Parathyroid adenoma (tissue), 2 donors: ENCODE results near the gene RNF31.

Source experiments
- H2AFZ ChIP-seq: fragments of 300-600 bp; sonication (generic); one replicate; pipeline ENCODE4 v1.7.0; 2017; ENCODE audit warnings: antibody characterized with exemption, mild to moderate bottlenecking
- H3K27ac ChIP-seq: fragments of 300-600 bp; sonication (generic); one replicate; pipeline ENCODE4 v1.7.0; 2017
- H3K27me3 ChIP-seq: fragments of 300-600 bp; sonication (generic); one replicate; pipeline ENCODE4 v1.7.0; 2017; ENCODE audit warnings: low read length; ENCODE audit not compliant: control insufficient read depth, insufficient read depth
- H3K36me3 ChIP-seq: fragments of 300-600 bp; sonication (generic); one replicate; pipeline ENCODE4 v1.7.0; 2017; ENCODE audit warnings: low read length; ENCODE audit not compliant: control insufficient read depth, insufficient read depth
- H3K4me1 ChIP-seq: fragments of 300-600 bp; sonication (generic); one replicate; pipeline ENCODE4 v1.7.0; 2017; ENCODE audit warnings: control low read depth
- H3K4me2 ChIP-seq: fragments of 300-600 bp; sonication (generic); one replicate; pipeline ENCODE4 v1.7.0; 2017; ENCODE audit warnings: low read length
- H3K4me3 ChIP-seq: fragments of 300-600 bp; sonication (generic); one replicate; pipeline ENCODE4 v1.7.0; 2017; ENCODE audit warnings: low read depth, low read length
- H3K79me2 ChIP-seq: fragments of 300-600 bp; sonication (generic); one replicate; pipeline ENCODE4 v1.7.0; 2017; ENCODE audit warnings: control low read depth
- H3K9ac ChIP-seq: fragments of 300-600 bp; sonication (generic); one replicate; pipeline ENCODE4 v1.7.0; 2017; ENCODE audit warnings: mild to moderate bottlenecking
- H3K9me3 ChIP-seq: fragments of 300-600 bp; sonication (generic); one replicate; pipeline ENCODE4 v1.7.0; 2017; ENCODE audit warnings: low read length; ENCODE audit not compliant: control insufficient read depth
- TF ChIP-seq, protein P1 (sequence below): fragments of 300-600 bp; sonication (generic); IDR thresholded peaks from one replicate; pipeline ENCODE4 v1.7.0; 2017; ENCODE audit warnings: antibody characterized with exemption, mild to moderate bottlenecking
- donor health status: primary hyperparathyroidism.

RNF31 gene

GRCh38 chr14:24176599-24176998 is 29.3 kb downstream of the RNF31 start:
- no peak overlapping the region for H2AFZ ChIP-seq
- H3K4me3 ChIP-seq = no peak overlapping the region
- no peaks in the 10 kb centered on the region for H3K36me3 ChIP-seq
- no peak overlapping the region for H3K4me2 ChIP-seq
- no peaks in the 10 kb centered on the region for H3K27me3 ChIP-seq
- TF ChIP-seq, protein P1, sequence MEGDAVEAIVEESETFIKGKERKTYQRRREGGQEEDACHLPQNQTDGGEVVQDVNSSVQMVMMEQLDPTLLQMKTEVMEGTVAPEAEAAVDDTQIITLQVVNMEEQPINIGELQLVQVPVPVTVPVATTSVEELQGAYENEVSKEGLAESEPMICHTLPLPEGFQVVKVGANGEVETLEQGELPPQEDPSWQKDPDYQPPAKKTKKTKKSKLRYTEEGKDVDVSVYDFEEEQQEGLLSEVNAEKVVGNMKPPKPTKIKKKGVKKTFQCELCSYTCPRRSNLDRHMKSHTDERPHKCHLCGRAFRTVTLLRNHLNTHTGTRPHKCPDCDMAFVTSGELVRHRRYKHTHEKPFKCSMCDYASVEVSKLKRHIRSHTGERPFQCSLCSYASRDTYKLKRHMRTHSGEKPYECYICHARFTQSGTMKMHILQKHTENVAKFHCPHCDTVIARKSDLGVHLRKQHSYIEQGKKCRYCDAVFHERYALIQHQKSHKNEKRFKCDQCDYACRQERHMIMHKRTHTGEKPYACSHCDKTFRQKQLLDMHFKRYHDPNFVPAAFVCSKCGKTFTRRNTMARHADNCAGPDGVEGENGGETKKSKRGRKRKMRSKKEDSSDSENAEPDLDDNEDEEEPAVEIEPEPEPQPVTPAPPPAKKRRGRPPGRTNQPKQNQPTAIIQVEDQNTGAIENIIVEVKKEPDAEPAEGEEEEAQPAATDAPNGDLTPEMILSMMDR = no peak
- no peaks in the 10 kb centered on the region for H3K9me3 ChIP-seq
- H3K27ac ChIP-seq = no peak overlapping the region
- H3K4me1 ChIP-seq = no peaks in the 10 kb centered on the region
- H3K9ac ChIP-seq = no peak overlapping the region
- no peaks in the 10 kb centered on the region for H3K79me2 ChIP-seq

- Histone ChIP-seq H3K4me3 (no peak overlapping the region), H3K9ac (no peak overlapping the region), H3K27me3 (no peaks in the 10 kb centered on the region), H3K27ac (no peak overlapping the region), H3K4me1 (no peaks in the 10 kb centered on the region), H3K36me3 (no peaks in the 10 kb centered on the region), H3K79me2 (no peaks in the 10 kb centered on the region), H2AFZ (no peak overlapping the region), H3K9me3 (no peaks in the 10 kb centered on the region), H3K4me2 (no peak overlapping the region)
- TF ChIP-seq, protein P1 = no peak
Observed at GRCh38 chr14:24177041-24177825, 29.9 kb downstream of the RNF31 start.

DNA sequence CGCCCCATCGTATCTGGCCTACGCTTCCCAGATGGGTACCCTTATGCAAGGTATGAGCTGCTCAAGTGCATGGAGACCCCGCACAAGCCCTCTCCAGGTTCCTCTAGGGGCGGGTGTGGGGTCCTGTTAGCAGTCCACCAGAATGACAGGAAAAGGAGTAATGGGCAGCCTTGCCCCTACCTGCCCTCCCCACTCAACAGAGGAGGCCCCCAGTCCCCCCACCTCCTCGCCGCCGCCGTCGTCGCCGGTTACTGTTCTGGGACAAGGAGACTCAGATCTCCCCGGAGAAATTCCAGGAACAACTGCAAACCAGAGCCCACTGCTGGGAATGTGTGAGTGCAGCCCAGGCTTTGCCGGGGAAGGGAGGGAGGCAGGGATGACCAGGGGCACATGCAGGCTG is 30.6 kb downstream of the RNF31 start:
- no peaks in the 10 kb centered on the region for H3K9me3 ChIP-seq
- TF ChIP-seq, protein P1 = no peak

GRCh38 chr14:24178399-24179178 is 31.3 kb downstream of the RNF31 start:
- Histone ChIP-seq H3K4me1 (no peaks in the 10 kb centered on the region), H3K36me3 (no peaks in the 10 kb centered on the region), H3K27me3 (no peaks in the 10 kb centered on the region), H2AFZ (no peak overlapping the region), H3K4me2 (no peak overlapping the region), H3K4me3 (no peak overlapping the region), H3K79me2 (no peaks in the 10 kb centered on the region), H3K9me3 (no peaks in the 10 kb centered on the region), H3K27ac (no peak overlapping the region), H3K9ac (no peak overlapping the region)
- TF ChIP-seq, protein P1 = no peak

More for the DNA sequence above, 30.6 kb downstream of the RNF31 start:
- Histone ChIP-seq H3K36me3 (no peaks in the 10 kb centered on the region), H3K4me3 (no peak overlapping the region), H3K79me2 (no peaks in the 10 kb centered on the region), H3K27ac (no peak overlapping the region), H3K4me1 (no peaks in the 10 kb centered on the region), H3K27me3 (no peaks in the 10 kb centered on the region), H3K9ac (no peak overlapping the region), H2AFZ (no peak overlapping the region), H3K4me2 (no peak overlapping the region)
